ENCODE measurements around the gene PTPRZ1. TPM values are rescaled to one million over a fixed set of nuclear protein-coding genes. Genes with fewer than 3 reads are reported as not detected.

The PTPRZ1 gene
- total RNA-seq, 4 donors from 2014 or later, result 0.16 TPM; not detected in 3

GRCh38 chr7:121885166-121885920 lies 12.4 kb downstream of the PTPRZ1 start:
- Histone ChIP-seq H3K36me3 (no peaks in the 10 kb centered on the region), H3K4me1 (no peaks in the 10 kb centered on the region), H3K27me3 (no peaks in the 10 kb centered on the region), H3K9me3 (no peaks in the 10 kb centered on the region), H3K27ac (no peak overlapping the region), H3K4me3 (no peak overlapping the region)
- in situ Hi-C loops (cut with MboI; ENCODE audit: low sequenced_read_pairs in 4 of 4), result no loop called here
- intact Hi-C loops (cut with DNase I; ENCODE audit: low total_unique reads), result no loop called here
- no peak for TF ChIP-seq POLR2A (IDR thresholded peaks at IDR 0.05)
- TF ChIP-seq, protein P1, sequence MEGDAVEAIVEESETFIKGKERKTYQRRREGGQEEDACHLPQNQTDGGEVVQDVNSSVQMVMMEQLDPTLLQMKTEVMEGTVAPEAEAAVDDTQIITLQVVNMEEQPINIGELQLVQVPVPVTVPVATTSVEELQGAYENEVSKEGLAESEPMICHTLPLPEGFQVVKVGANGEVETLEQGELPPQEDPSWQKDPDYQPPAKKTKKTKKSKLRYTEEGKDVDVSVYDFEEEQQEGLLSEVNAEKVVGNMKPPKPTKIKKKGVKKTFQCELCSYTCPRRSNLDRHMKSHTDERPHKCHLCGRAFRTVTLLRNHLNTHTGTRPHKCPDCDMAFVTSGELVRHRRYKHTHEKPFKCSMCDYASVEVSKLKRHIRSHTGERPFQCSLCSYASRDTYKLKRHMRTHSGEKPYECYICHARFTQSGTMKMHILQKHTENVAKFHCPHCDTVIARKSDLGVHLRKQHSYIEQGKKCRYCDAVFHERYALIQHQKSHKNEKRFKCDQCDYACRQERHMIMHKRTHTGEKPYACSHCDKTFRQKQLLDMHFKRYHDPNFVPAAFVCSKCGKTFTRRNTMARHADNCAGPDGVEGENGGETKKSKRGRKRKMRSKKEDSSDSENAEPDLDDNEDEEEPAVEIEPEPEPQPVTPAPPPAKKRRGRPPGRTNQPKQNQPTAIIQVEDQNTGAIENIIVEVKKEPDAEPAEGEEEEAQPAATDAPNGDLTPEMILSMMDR (IDR thresholded peaks at IDR 0.05 in 4 of 5, conservative IDR thresholded peaks at IDR 0.05 in 1 of 5), result no peak
- ATAC-seq, result no peak
- no peak for DNase-seq

- ATAC-seq, result no peak
- H3K4me3 ChIP-seq, result no peak overlapping the region
- no peaks in the 10 kb centered on the region for H3K9me3 ChIP-seq
- TF ChIP-seq POLR2A (IDR thresholded peaks at IDR 0.05), result no peak
- TF ChIP-seq, protein P1 (IDR thresholded peaks at IDR 0.05 in 4 of 5, conservative IDR thresholded peaks at IDR 0.05 in 1 of 5), result no peak
- H3K27ac ChIP-seq, result no peak overlapping the region
- H3K27me3 ChIP-seq, result no peaks in the 10 kb centered on the region
- in situ Hi-C loops (cut with MboI; ENCODE audit: low sequenced_read_pairs in 4 of 4) (no loop called here), intact Hi-C loops (cut with DNase I; ENCODE audit: low total_unique reads) (no loop called here)
- H3K36me3 ChIP-seq, result no peaks in the 10 kb centered on the region
- no peak for DNase-seq
- H3K4me1 ChIP-seq, result no peaks in the 10 kb centered on the region
Observed at GRCh38 chr7:121887634-121888033, 14.7 kb downstream of the PTPRZ1 start.

DNA sequence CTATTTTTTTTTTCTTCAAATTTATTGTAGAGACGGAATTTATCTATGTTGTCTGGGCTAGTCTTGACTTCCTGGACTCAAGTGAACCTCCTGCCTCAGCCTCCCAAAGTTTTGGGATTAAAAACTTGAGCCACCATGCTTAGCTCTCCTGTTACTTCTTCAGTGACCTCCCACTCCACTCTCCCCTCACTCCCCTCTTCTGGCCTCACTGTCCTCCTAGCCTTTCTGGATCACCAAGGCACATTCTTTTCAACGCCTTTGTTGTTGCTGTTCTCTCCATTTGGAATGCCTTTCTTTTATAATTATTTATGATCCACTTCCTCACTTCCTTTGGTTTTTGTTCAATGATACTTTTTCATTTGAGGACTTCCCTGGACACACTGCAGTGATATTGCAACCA lies 17.9 kb downstream of the PTPRZ1 start:
- in situ Hi-C loops (cut with MboI; ENCODE audit: low sequenced_read_pairs in 4 of 4) (no loop called here), intact Hi-C loops (cut with DNase I; ENCODE audit: low total_unique reads) (no loop called here)
- H3K4me3 ChIP-seq, result no peak overlapping the region
- H3K27ac ChIP-seq, result no peak overlapping the region
- TF ChIP-seq, protein P1 (IDR thresholded peaks at IDR 0.05 in 4 of 5, conservative IDR thresholded peaks at IDR 0.05 in 1 of 5), result no peak
- TF ChIP-seq POLR2A (IDR thresholded peaks at IDR 0.05), result no peak
- H3K27me3 ChIP-seq, result no peaks in the 10 kb centered on the region
- no peak for ATAC-seq
- no peak for DNase-seq
- no peaks in the 10 kb centered on the region for H3K36me3 ChIP-seq
- H3K4me1 ChIP-seq, result no peaks in the 10 kb centered on the region
- H3K9me3 ChIP-seq, result no peaks in the 10 kb centered on the region

GRCh38 chr7:121891731-121892130 lies 18.8 kb downstream of the PTPRZ1 start:
- Histone ChIP-seq H3K4me1 (no peaks in the 10 kb centered on the region), H3K27ac (no peak overlapping the region), H3K9me3 (no peaks in the 10 kb centered on the region), H3K27me3 (no peaks in the 10 kb centered on the region), H3K36me3 (no peaks in the 10 kb centered on the region), H3K4me3 (no peak overlapping the region)
- no peak for DNase-seq
- ATAC-seq, result no peak
- in situ Hi-C loops (cut with MboI; ENCODE audit: low sequenced_read_pairs in 4 of 4), result no loop called here
- TF ChIP-seq, protein P1 (IDR thresholded peaks at IDR 0.05 in 4 of 5, conservative IDR thresholded peaks at IDR 0.05 in 1 of 5), result no peak
- TF ChIP-seq POLR2A (IDR thresholded peaks at IDR 0.05), result no peak
- intact Hi-C loops (cut with DNase I; ENCODE audit: low total_unique reads), result no loop called here

DNA sequence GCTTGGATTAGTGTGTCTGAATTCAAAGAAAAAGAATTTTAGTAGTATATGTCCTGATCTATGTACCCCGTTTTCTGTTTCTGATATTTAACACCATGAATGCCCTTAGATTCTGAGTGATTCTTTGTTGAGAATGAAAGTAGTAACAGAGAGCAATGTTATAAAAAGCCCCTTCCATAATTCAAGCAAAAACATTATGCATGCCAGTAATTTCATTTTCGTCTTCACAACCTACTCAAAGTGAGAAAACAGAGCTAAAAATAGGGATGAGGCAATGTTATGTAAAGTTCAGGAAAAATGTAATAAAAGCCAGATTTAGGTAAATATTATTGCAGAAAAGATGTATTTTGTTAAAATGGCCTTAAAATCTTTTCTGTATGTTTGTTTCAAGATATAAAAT lies 28.1 kb downstream of the PTPRZ1 start:
- intact Hi-C loops (cut with DNase I; ENCODE audit: low total_unique reads), result no loop called here
- Histone ChIP-seq H3K9me3 (no peaks in the 10 kb centered on the region), H3K4me3 (no peak overlapping the region), H3K27ac (no peak overlapping the region), H3K27me3 (no peaks in the 10 kb centered on the region), H3K4me1 (no peaks in the 10 kb centered on the region), H3K36me3 (no peaks in the 10 kb centered on the region)
- ATAC-seq (no peak), DNase-seq (no peak)
- in situ Hi-C loops (cut with MboI; ENCODE audit: low sequenced_read_pairs in 4 of 4), result no loop called here
- no peak for TF ChIP-seq POLR2A (IDR thresholded peaks at IDR 0.05)
- TF ChIP-seq, protein P1 (IDR thresholded peaks at IDR 0.05 in 4 of 5, conservative IDR thresholded peaks at IDR 0.05 in 1 of 5), result no peak
